HAP-1 (cell line): ENCODE measurements around the gene MLXIPL.
"Not testable (repeated sequence)": the region's sequence is repeated elsewhere in the genome, so short reads cannot be mapped to it uniquely, and the experiment has no call there.

Experiments used
- DNase-seq, 2 experiments: peaks; one replicate each; pipeline ENCODE4 v3.0.0-alpha.2; 2016 to 2020; ENCODE audit warnings: low spot score in 2 of 2
- H3K27me3 ChIP-seq: fragments of 250-450 bp; sonication (Bioruptor Pico); 2 replicates; pipeline ENCODE4 v1.5.1; 2020; ENCODE audit warnings: low read depth, mild to moderate bottlenecking, moderate library complexity
- H3K36me3 ChIP-seq: fragments of 250-450 bp; sonication (Bioruptor Pico); replicated peaks from 2 replicates; pipeline ENCODE4 v1.5.1; 2020; ENCODE audit warnings: mild to moderate bottlenecking
- H3K4me1 ChIP-seq: fragments of 250-450 bp; sonication (Bioruptor Pico); 2 replicates; pipeline ENCODE4 v1.5.1; 2020; ENCODE audit warnings: mild to moderate bottlenecking
- H3K4me3 ChIP-seq: fragments of 250-450 bp; sonication (Bioruptor Pico); 2 replicates; pipeline ENCODE4 v1.5.1; 2020; ENCODE audit warnings: mild to moderate bottlenecking, moderate library complexity
- H3K9me3 ChIP-seq: fragments of 250-450 bp; sonication (Bioruptor Pico); 2 replicates; pipeline ENCODE4 v1.5.1; 2020; ENCODE audit warnings: mild to moderate bottlenecking, moderate library complexity
- in situ Hi-C: fragments of 300-500 bp; cut with MboI; formaldehyde crosslinking; loops from 3 replicates; pipeline ENCODE4 v1.14.3; 2020; ENCODE audit warnings: low sequenced_read_pairs, inconsistent platforms, mixed read lengths

Gene MLXIPL

GRCh38 chr7:73550093-73550492, 74.2 kb downstream of the MLXIPL start:
- H3K27me3 ChIP-seq, H3K4me1 ChIP-seq, H3K9me3 ChIP-seq, H3K4me3 ChIP-seq, DNase-seq, in situ Hi-C loops: not testable (repeated sequence)
- peaks cover 18% of the 10 kb centered on the region for H3K36me3 ChIP-seq

DNA sequence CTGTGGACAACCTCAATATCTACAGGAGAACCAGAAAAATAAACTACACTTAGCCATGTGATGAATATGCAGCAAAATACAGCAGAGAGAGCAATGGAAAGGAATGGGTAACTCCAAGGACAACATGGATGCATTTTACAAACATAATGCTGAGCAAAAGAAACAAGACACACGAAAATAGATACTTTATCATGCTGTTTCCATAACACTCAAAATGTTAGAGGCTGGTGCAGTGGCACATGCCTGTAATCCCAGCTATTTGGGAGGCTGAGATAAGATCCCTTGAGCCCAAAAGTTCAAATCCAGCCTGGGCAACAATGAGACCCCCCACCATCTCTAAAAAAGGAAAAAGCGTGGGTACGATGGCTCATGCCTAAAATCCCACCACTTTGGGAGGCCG, 75.1 kb downstream of the MLXIPL start:
- no peak overlapping the region for H3K4me3 ChIP-seq
- no peak for DNase-seq
- H3K9me3 ChIP-seq = no peaks in the 10 kb centered on the region
- in situ Hi-C loops = no loop called here
- H3K4me1 ChIP-seq = no peaks in the 10 kb centered on the region
- peaks cover 18% of the 10 kb centered on the region for H3K36me3 ChIP-seq
- H3K27me3 ChIP-seq = no peaks in the 10 kb centered on the region

DNA sequence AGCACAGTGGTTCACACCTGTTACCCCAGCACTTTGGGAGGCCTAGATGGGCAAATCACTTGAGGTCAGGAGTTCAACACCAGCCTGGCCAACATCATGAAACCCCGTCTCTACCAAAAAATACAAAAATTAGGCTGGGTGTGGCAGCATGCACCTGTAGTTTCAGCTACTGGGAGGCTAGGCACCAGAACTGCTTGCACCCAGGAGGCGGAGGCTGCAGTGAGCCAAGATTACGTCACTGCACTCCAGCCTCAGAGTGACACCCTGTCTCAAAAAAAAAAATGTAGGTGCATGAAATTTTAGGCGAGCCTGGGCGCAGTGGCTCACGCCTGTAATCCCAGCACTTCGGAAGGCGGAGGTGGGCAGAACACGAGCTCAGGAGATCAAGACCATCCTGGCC, 76.5 kb downstream of the MLXIPL start:
- Histone ChIP-seq H3K9me3 (no peaks in the 10 kb centered on the region), H3K36me3 (peaks cover 28% of the 10 kb centered on the region), H3K4me1 (no peaks in the 10 kb centered on the region), H3K27me3 (no peaks in the 10 kb centered on the region), H3K4me3 (no peak overlapping the region)
- no peak for DNase-seq
- in situ Hi-C loops = no loop called here

- H3K4me1 ChIP-seq = no peaks in the 10 kb centered on the region
- no peaks in the 10 kb centered on the region for H3K9me3 ChIP-seq
- H3K27me3 ChIP-seq = no peaks in the 10 kb centered on the region
- DNase-seq = no peak
- no peak overlapping the region for H3K4me3 ChIP-seq
- in situ Hi-C loops = no loop called here
- H3K36me3 ChIP-seq = peaks cover 21% of the 10 kb centered on the region
These were observed 79.6 kb downstream of the MLXIPL start for GRCh38 chr7:73544678-73545077.
